ENCODE results near the gene SLC1A5.

SLC1A5 gene

DNA sequence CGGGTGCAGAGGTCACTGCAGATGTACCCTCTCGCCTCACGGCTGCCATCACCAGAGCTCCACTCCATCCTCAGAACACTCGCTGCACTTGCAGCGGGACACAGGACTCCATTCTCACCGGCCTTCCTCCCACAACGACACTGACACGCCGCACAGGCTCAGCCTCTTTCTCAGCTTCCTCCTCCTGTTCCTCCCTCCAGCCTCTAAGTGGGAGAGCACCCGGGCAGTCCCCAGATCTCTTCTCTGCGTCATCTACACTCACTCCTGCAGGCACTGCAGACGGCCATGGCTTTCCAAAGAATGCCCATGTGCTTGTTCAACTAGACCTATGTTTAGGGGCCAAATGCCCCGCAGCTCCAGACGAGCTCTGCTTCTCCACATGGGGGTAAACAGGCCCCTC, 56.8 kb downstream of the SLC1A5 start:
- Histone ChIP-seq H3K27me3 (ENCODE audit: insufficient read depth, low read depth, severe bottlenecking) (no peaks in the 10 kb centered on the region), H3K36me3 (peaks cover 95% of the 10 kb centered on the region), H3K9me3 (ENCODE audit: severe bottlenecking) (no peaks in the 10 kb centered on the region), H3K4me3 (ENCODE audit: low read depth, low read length) (no peak overlapping the region), H3K27ac (no peak overlapping the region)
- DNase-seq, result no peak
- TF ChIP-seq, protein P1, sequence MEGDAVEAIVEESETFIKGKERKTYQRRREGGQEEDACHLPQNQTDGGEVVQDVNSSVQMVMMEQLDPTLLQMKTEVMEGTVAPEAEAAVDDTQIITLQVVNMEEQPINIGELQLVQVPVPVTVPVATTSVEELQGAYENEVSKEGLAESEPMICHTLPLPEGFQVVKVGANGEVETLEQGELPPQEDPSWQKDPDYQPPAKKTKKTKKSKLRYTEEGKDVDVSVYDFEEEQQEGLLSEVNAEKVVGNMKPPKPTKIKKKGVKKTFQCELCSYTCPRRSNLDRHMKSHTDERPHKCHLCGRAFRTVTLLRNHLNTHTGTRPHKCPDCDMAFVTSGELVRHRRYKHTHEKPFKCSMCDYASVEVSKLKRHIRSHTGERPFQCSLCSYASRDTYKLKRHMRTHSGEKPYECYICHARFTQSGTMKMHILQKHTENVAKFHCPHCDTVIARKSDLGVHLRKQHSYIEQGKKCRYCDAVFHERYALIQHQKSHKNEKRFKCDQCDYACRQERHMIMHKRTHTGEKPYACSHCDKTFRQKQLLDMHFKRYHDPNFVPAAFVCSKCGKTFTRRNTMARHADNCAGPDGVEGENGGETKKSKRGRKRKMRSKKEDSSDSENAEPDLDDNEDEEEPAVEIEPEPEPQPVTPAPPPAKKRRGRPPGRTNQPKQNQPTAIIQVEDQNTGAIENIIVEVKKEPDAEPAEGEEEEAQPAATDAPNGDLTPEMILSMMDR (IDR thresholded peaks at IDR 0.05; ENCODE audit: low read depth, low read length), result no peak

- H3K36me3 ChIP-seq, result peaks cover 97% of the 10 kb centered on the region
- no peak overlapping the region for H3K27ac ChIP-seq
- no peak overlapping the region for H3K4me3 ChIP-seq (ENCODE audit: low read depth, low read length)
- no peaks in the 10 kb centered on the region for H3K27me3 ChIP-seq (ENCODE audit: insufficient read depth, low read depth, severe bottlenecking)
- no peak for DNase-seq
- H3K9me3 ChIP-seq (ENCODE audit: severe bottlenecking), result no peaks in the 10 kb centered on the region
- TF ChIP-seq, protein P1 (IDR thresholded peaks at IDR 0.05; ENCODE audit: low read depth, low read length), result no peak
Observed at GRCh38 chr19:46731007-46731501, 57.3 kb downstream of the SLC1A5 start.

- no peaks in the 10 kb centered on the region for H3K9me3 ChIP-seq (ENCODE audit: severe bottlenecking)
- DNase-seq, result no peak
- H3K27me3 ChIP-seq (ENCODE audit: insufficient read depth, low read depth, severe bottlenecking), result no peaks in the 10 kb centered on the region
- TF ChIP-seq, protein P1 (IDR thresholded peaks at IDR 0.05; ENCODE audit: low read depth, low read length), result no peak
- H3K27ac ChIP-seq, result no peak overlapping the region
- peaks cover 97% of the 10 kb centered on the region for H3K36me3 ChIP-seq
- no peak overlapping the region for H3K4me3 ChIP-seq (ENCODE audit: low read depth, low read length)
Observed at GRCh38 chr19:46730595-46730994, 57.8 kb downstream of the SLC1A5 start.

GRCh38 chr19:46730187-46730586, 58.2 kb downstream of the SLC1A5 start:
- Histone ChIP-seq H3K27ac (no peak overlapping the region), H3K36me3 (peaks cover 97% of the 10 kb centered on the region), H3K4me3 (ENCODE audit: low read depth, low read length) (no peak overlapping the region), H3K9me3 (ENCODE audit: severe bottlenecking) (no peaks in the 10 kb centered on the region), H3K27me3 (ENCODE audit: insufficient read depth, low read depth, severe bottlenecking) (no peaks in the 10 kb centered on the region)
- DNase-seq, result no peak
- TF ChIP-seq, protein P1 (IDR thresholded peaks at IDR 0.05; ENCODE audit: low read depth, low read length), result no peak

GRCh38 chr19:46729696-46730095, 58.7 kb downstream of the SLC1A5 start:
- H3K27ac ChIP-seq, result no peak overlapping the region
- H3K36me3 ChIP-seq, result peaks cover 97% of the 10 kb centered on the region

More at GRCh38 chr19:46729696-46730095, 58.7 kb downstream of the SLC1A5 start:
- no peak for DNase-seq
- Histone ChIP-seq H3K4me3 (ENCODE audit: low read depth, low read length) (no peak overlapping the region), H3K9me3 (ENCODE audit: severe bottlenecking) (no peaks in the 10 kb centered on the region), H3K27me3 (ENCODE audit: insufficient read depth, low read depth, severe bottlenecking) (no peaks in the 10 kb centered on the region)
- TF ChIP-seq, protein P1 (IDR thresholded peaks at IDR 0.05; ENCODE audit: low read depth, low read length), result no peak
